DOHH2 (cell line): ENCODE data around the gene BMS1.

ENCODE experiments used
- EZH2phosphoT487 ChIP-seq: fragments of 200-600 bp; sonication (generic); IDR thresholded peaks from 2 replicates; pipeline ENCODE4 v1.6.1; 2017; ENCODE audit warnings: borderline replicate concordance, mild to moderate bottlenecking, antibody characterized with exemption, low read length, moderate library complexity, mixed read lengths
- TF ChIP-seq, protein P1 (sequence below): fragments of 200-600 bp; sonication (generic); IDR thresholded peaks from one replicate; pipeline ENCODE4 v1.5.1; 2014; ENCODE audit warnings: antibody characterized with exemption, mild to moderate bottlenecking, low read depth, low read length; ENCODE audit not compliant: poor library complexity, severe bottlenecking

GRCh38 chr10:42865716-42866114 is 83.1 kb downstream of the BMS1 start:
- no peak for TF ChIP-seq EZH2phosphoT487
- TF ChIP-seq, protein P1, sequence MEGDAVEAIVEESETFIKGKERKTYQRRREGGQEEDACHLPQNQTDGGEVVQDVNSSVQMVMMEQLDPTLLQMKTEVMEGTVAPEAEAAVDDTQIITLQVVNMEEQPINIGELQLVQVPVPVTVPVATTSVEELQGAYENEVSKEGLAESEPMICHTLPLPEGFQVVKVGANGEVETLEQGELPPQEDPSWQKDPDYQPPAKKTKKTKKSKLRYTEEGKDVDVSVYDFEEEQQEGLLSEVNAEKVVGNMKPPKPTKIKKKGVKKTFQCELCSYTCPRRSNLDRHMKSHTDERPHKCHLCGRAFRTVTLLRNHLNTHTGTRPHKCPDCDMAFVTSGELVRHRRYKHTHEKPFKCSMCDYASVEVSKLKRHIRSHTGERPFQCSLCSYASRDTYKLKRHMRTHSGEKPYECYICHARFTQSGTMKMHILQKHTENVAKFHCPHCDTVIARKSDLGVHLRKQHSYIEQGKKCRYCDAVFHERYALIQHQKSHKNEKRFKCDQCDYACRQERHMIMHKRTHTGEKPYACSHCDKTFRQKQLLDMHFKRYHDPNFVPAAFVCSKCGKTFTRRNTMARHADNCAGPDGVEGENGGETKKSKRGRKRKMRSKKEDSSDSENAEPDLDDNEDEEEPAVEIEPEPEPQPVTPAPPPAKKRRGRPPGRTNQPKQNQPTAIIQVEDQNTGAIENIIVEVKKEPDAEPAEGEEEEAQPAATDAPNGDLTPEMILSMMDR: no peak
